CD1c-positive myeloid dendritic cell (primary cell): ENCODE results near the gene GPR22.

Source experiments
- DNase-seq: peaks from one replicate; pipeline ENCODE4 v3.0.0-alpha.2; 2016; ENCODE audit errors: extremely low spot score

Gene GPR22

DNA sequence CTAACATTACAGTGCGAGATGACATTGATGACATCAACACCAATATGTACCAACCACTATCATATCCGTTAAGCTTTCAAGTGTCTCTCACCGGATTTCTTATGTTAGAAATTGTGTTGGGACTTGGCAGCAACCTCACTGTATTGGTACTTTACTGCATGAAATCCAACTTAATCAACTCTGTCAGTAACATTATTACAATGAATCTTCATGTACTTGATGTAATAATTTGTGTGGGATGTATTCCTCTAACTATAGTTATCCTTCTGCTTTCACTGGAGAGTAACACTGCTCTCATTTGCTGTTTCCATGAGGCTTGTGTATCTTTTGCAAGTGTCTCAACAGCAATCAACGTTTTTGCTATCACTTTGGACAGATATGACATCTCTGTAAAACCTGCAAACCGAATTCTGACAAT lies 4.3 kb downstream of the GPR22 start:
- DNase-seq = no peak

DNA sequence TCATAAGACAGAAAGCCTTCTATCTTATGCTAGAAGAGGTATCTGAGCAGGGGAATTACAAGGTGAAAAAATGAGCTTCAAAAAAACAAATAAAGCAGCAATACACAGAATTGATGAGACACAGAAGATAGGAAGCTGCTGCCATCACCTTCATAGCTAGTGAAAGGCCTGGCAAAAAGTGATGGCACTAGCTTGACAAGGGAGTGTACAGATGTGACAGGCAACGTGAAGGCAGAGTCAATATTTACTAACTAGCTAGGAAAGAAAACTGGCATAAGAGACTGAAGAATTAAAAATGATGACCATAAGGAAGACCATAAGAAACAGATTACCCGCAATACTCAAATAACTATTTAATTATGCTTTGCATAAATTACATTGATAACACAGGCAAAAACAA lies 9.4 kb downstream of the GPR22 start:
- DNase-seq = no peak

DNA sequence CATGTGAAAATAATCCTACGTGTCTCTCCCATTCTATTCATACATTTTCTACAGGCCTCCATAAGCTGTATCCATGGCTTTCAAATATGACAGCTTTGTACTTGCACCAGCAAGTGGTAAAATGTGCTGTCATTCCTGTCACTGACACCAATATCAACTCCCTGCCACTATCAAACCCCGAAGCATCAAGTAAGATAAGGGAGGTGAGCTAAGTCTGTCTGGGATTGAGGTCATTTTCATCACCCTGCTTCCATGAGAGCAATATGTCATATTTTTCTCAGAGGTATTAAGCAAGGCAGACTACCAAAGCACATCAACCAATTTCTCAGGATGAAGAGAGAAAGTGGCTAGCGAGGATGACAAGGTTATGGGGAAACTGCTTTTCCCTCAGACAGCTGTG lies 11.1 kb downstream of the GPR22 start:
- DNase-seq = no peak

DNA sequence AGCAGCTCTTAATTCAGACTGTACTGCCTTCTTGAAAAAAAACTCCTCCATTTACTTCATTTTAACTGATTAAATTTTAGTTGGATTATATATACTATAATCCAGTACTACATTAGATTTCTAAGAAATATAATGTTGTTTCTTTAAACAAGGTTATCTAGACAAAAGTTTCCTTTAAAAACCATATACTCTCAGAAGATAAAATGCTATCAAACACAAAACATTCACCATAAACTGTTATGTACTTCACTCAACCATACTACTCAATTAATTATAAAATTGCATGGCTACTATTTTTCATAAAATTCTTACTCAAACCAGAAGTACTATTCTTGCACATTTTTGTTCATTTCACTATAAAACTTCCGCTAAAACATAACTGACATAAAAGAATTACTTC lies 12.7 kb downstream of the GPR22 start:
- DNase-seq = no peak

DNA sequence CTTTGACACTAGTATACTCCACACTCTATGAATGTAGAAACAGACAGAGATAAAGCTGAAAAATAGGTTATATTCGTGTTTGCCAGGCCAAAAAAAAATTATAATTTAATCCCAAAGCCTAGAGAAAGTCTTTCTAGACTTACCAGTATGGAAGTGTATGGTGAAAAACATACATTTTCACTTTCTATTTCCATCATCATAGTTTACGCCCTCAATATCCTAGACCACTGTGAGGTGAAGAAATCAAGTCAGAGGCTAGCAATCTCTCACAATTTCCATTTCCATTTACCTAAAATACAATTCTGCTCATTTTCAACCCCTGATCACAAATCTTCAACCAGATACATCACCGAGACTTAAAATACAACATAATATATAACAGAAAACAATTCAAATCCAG lies 16.2 kb downstream of the GPR22 start:
- DNase-seq = no peak

DNA sequence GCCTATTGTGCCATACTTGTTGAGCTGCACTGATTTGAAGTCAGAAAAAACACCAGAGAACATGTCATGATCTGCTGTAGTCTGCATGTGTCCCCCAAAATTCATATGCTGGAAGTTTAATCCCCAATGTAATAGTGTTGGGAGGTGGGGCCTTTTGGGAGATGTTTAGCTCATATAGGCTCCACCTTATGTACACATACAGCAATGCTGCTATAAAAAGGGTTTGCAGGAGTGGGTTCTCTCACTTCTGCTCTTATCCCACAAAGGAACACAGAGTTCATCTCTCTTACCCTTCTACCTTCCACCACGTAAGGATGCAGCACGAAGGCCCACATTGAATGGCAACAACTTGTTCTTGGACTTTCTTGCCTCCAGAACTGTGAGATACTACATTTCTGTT lies 23.0 kb downstream of the GPR22 start:
- no peak for DNase-seq

DNA sequence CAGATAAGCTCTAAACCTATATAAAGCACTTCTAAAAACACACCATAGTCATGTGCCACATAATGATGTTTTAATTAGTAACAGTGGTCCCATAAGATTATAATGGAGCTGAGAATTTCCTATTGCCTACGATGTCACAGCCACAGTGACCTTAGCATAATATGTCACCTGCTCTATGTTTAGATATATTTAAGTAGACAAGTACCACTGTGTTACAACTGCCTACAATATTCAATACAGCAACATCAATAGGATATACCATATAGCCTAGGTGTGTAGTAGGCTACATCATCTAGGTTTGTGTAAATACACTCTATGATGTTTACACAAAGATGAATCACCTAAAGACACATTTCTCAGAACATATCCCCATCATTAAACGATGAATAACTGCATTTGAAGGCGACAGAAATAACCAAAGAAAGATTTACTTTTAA lies 24.5 kb downstream of the GPR22 start:
- DNase-seq = no peak

DNA sequence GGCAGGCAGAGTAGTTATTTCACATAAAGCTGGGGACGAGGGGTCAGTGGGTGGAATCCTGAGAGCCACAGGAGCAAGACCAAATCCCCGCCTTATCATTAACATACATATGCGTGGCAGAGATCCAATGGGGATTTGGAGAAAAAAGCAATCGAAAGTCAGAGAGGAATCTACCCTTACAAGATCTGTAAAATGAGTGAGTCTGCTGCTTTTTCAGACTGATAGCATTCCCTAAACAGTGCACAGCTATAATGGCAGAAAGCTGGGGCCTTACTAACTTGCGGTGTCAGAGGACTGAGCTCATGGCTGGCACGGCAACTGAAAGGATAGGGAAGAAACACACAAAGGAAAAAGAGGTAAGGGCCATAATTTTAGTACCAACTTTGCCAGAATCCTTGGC lies 25.0 kb downstream of the GPR22 start:
- DNase-seq = no peak

DNA sequence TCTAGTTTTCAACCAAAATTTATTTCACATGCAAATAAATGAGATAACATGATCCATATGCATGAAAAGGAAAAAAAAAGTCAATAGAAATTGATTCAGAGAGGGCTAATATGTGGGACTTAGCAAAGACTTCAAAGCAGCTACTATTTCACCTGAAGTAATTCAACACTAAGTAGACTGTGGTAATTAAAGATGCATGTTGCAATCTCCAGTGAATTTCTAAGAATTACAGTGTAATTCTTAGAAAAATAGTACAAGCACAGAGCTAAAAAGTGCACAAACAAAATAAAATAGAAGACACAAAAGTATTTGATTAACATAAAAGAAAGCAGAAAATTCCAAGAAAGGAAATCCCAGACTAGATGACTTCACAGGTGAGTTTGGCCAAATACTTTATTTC lies 25.7 kb downstream of the GPR22 start:
- DNase-seq = no peak

DNA sequence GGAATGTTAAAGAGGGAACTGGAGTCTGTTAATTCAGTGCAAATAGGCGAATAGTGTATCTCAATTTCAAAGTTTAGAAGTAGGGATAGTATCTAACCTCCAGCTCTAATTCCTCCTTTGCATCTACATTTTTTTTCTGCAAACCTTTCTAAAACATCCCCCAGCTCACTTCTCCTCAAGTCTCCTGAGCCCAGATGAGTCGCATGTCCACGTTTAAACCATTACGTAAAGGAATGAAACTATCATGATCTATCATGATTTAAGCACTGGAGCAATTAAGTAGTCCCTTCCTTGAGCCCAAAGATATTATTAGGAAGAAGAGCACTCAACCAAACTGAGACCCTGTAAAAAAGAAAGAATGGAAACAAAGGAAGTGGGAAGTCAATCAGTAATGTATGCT lies 29.9 kb downstream of the GPR22 start:
- DNase-seq = no peak

DNA sequence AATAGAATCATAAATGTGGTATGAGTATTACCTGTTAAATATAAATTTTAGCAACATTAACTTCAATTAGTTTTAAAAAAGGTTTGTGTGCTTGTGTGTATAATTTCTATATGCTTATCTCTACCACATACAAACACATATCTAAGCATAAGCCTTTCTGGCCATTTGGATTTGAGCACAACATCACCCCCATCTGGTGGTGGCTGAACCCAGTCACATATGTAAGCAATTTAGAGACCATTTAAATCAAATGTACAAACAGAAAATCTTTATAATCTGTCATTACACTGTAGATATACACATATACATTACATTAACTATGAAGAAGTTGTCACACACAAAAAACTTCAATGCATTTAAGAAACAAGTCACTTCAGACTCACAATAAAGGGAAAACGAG lies 31.7 kb downstream of the GPR22 start:
- peak; percentile 7 for DNase-seq

DNA sequence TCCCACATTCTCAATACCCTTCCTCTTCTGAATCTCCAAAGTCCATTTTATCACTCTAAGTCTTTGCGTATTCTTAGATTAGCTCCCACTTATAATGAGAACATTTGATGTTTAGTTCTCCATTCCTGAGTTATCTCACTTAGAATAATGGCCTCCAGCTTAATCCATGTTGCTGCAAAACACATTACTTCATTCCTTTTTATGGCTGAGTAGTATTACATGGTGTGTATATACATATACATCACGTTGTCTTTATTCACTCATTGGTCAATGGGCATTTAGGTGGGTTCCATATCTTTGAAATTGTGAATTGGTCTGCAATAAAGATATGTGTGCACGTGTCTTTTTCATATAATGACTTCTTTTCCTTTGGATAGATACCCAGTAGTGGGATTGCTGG lies 32.3 kb downstream of the GPR22 start:
- DNase-seq = no peak

DNA sequence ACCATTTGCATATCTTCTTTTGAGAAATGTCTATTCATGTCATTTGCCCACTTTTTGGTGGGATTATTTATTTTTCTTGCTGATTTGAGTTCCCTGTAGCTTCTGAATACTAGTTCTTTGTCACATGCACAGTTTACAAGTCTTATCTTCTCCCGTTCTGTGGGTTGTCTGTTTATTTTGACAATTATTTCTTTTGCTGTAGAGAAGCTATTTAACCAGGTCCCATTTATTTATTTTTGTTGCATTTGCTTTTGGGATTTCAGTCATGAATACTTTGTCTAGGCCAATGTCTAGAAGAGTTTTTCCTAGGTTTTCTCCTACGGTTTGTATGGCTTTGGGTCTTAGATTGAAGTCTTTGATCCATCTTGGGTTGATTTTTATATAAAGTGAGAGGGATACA lies 32.9 kb downstream of the GPR22 start:
- DNase-seq = no peak

DNA sequence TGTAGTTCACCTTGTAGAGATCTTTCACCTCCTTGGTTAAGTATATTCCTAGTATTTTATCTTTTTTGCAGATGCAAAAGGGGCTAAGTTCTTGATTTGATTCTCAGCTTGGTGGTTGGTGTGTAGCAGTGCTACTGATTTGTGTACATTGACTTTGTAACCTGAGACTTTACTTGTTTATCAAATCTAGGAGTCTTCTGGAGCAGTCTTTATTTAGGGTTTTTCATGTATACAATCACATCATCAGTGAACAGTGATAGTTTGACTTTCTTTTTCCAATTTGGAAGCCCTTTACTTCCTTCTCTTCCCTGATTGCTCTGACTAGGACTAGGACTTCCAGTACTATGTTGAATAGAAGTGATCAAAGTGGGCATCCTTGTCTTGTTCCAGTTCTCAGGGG lies 33.8 kb downstream of the GPR22 start:
- no peak for DNase-seq

DNA sequence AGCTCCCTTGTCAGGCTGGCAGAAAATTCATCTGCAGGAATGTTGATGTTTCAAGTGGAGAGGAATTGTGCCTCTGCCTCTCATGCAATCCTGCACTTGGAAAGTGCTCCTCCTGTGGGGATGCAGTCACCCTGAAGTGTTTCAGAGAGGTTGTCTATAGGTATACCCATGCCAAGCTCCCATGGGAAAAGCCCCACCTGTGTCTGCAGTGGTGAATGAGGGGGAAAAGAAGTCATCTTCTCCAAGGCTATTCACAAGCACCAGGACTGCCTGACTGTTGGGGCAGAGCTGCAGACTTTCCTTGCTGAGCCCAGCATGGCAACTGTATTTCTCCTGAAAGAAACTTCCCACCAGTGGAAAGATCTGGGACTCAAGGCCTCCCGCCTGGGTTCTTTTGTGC lies 35.5 kb downstream of the GPR22 start:
- DNase-seq = no peak

DNA sequence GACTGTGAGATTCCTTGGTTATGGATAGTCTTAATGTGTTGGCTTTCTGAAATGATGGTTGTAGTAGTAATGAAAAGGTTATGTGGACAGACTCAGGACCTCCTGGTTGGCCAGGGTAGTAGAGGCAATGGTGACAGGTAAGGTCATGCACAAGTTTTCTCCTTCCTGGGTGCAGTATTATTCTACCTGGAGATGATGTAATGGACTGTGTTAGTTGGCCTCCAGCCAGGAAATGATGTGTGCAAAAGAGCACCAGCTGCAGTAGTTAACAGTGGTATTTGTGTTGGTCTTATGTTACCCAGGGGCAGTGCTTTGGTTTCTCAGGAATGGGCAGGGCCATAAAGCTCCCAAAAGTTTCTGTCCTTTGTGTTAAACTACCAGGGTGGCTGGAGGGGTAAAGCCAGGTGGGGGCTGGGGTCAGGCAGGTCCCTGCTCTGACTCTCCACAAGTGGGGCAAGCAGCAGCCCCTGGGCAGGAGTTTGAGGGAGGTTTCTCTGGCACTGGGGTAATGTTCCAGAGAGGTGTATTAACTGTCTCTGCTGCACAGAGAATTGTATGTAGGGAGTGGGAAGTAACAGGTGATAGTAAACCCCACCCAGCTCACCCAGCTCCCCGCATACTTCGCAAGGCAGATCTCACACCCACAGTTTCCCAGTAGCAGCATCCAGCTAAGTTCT lies 36.3 kb downstream of the GPR22 start:
- no peak for DNase-seq

DNA sequence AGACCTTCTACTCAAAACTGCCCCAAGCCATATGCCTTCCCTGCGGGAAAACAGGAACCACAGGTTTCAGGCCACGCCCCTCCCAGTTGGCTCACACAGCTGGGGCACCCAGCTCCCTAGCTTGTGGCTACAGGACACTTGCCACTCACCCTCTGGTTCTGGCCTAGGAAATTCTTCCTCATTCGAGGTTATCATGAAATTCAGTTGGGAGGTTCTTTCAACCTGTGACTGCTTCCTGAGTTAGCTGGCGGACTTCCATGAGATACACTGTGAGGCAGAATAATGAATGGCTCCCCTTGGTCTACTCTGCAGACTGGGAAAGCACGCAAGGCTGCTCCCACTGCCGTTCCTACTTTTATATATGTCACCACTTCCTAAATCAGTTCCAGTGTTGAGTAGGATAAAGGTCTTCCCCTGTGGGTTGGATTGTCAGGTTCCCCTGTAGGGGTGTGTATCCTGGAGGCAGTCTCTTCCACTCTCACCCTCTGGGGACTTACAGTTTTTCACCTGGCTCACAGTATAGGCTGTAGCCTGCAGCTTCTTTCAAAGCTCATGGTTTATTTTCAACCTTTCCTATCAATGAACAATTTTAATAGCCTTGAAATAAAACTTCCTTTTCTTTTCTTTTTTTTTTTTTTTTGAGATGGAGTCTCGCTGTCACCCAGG lies 37.0 kb downstream of the GPR22 start:
- DNase-seq = peak; percentile 87
